Measurements from ENCODE around the gene CCNY. TPM values are rescaled to one million over a fixed set of nuclear protein-coding genes. Genes with fewer than 3 reads are reported as not detected.

The CCNY gene
- total and polyA plus RNA-seq, 2 of the 4 experiments (the other 2 are of a cell fraction): 38.0 to 131 TPM

DNA sequence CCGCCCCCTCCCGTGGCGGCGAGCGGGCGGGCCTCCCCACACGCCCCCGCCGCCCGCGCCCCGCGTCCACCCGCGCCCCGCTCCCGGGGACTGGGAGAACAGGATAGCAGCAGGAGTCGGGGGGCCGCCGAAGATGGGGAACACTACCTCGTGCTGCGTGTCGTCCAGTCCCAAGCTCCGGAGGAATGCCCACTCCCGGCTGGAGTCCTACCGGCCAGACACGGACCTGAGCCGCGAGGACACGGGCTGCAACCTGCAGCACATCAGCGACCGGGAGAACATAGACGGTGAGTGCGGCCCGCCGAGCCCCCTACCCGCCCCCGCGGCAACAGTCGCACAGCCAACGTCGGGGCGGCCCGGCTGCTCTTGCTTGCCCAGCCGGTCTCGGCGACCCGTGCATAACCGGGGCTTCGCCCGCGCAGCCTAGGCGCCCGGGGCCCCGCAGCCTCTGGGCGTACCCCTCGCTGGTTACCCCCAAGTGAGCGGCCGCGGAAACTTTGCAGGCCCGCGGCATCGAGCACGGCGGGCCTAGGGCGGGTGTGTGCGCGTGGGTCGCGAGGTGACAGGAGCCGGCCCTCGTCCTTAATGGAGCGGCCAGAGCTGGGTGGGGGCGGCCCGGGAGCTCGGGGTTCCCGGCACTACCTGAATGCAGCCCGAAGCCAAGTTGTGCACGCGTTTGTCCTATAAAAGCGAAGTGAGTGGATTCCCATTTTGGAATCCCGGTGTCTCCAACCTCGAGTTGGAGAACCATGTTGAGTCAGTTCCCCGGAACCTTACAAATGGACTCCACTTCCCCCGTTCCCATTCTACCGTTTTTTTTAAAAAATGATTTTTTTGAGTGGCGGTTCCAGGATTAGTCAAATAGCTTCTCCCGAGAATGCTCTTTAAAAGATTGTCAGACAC, 863 bp downstream of the CCNY start:
- Histone ChIP-seq H3K23ac (ENCODE audit: low read depth, low read length) (peak overlapping the region; percentile 79; the same call in 1 of the 2 replicates), H4K91ac (ENCODE audit: insufficient read depth, low read depth, low read length) (no peak overlapping the region), H4K5ac (ENCODE audit: low read depth, low read length) (no peak overlapping the region), H3K4ac (ENCODE audit: low read depth, low read length) (no peak overlapping the region), H2BK5ac (ENCODE audit: low read depth, low read length, poor library complexity, severe bottlenecking) (peak overlapping the region; percentile 48), H2AK9ac (replicated peaks; ENCODE audit: low read depth, low read length, poor library complexity) (peak overlapping the region; percentile 82), H4K8ac (ENCODE audit: low read depth in 2 of 2, low read length in 2 of 2) (peak overlapping the region in 1 of 2 experiments; percentile 45; a peak in 1 of 4 replicates), H2BK120ac (ENCODE audit: low read depth, low read length) (no peak overlapping the region), H2AFZ (replicated peaks; ENCODE audit: low read length, poor library complexity) (peak overlapping the region; percentile 83), H3K36me3 (ENCODE audit: control insufficient read depth, insufficient read depth, low read length) (peaks cover 6% of the 10 kb centered on the region), H3K79me1 (ENCODE audit: low read depth in 1 of 2, low read length in 2 of 2) (peaks cover 31 to 67% of the 10 kb centered on the region in 2 experiments), H2BK15ac (ENCODE audit: low read depth, low read length) (no peak overlapping the region), H3K4me3 (ENCODE audit: insufficient read depth, low read depth, low read length) (peak overlapping the region; percentile 100), H2BK20ac (ENCODE audit: low read depth, low read length) (no peak overlapping the region), H3K4me2 (ENCODE audit: low read depth, low read length) (peak overlapping the region; percentile 98), H3K9me3 (ENCODE audit: control insufficient read depth, insufficient read depth, low read length) (no peaks in the 10 kb centered on the region), H3K4me1 (ENCODE audit: control insufficient read depth, insufficient read depth, low read length) (peaks cover 15% of the 10 kb centered on the region), H3K9ac (ENCODE audit: low read depth, low read length) (peak overlapping the region; percentile 59), H3K18ac (ENCODE audit: low read depth, low read length) (no peak overlapping the region), H3K27ac (ENCODE audit: insufficient read depth, low read length) (peak overlapping the region; percentile 69), H2AK5ac (ENCODE audit: low read depth, low read length) (0 out of 2 replicates have a peak overlapping the region, but pooled peaks have one; percentile 17), H3K27me3 (ENCODE audit: control insufficient read depth, insufficient read depth, low read length) (no peaks in the 10 kb centered on the region), H4K20me1 (ENCODE audit: insufficient read depth, low read length) (peaks cover 54% of the 10 kb centered on the region), H3K56ac (ENCODE audit: extremely low read depth, insufficient read depth, low read length) (no peak overlapping the region), H3K14ac (replicated peaks; ENCODE audit: low read depth, low read length) (0 out of 2 replicates have a peak overlapping the region, but pooled peaks have one; percentile 10), H3K9me1 (ENCODE audit: insufficient read depth, low read length) (peaks cover 17% of the 10 kb centered on the region)
- 0% methylated on average over 24 of the region's 88 CpGs; no CpG with 5 or more reads in 1 of the 2 experiments for WGBS, 2 experiments (ENCODE audit: extremely low coverage in 2 of 2, insufficient read length in 1 of 2)
- BruUV-seq (replicated peaks): no TSS peak
- in situ Hi-C loops (cut with MboI; ENCODE audit: low sequenced_read_pairs): no loop called here
- no peak for DNase-seq
- intact Hi-C loops (cut with micrococcal nuclease): loop anchor here (1.0 to 5.0 kb wide), 4 partner anchors 70 to 210 kb away; no protein-coding TSS in a partner anchor
- ChIA-PET POLR2A (ENCODE audit: unreplicated experiment) (no interaction called here), CTCF (interaction anchor here (0.6 kb wide), 1 partner anchor 1303 kb away, joined by 4 read pairs; no protein-coding TSS in a partner anchor)
- ATAC-seq (ENCODE audit: low read depth): peak; percentile 21
- dilution Hi-C loops (cut with HindIII; ENCODE audit: low sequenced_read_pairs, unreplicated experiment): no loop called here
- TF ChIP-seq RFX5 (IDR thresholded peaks at IDR 0.05; ENCODE audit: low read depth, low read length) (no peak), MXI1 (IDR thresholded peaks at IDR 0.05; ENCODE audit: borderline replicate concordance, low read depth, low read length) (peak; percentile 61; the same call in 1 of the 2 replicates)
